GM19099 (cell line): ENCODE measurements around the gene MYCL.

Source experiments
- POLR2A ChIP-seq: IDR thresholded peaks from 3 replicates; pipeline ENCODE4 v1.6.1; 2011; ENCODE audit warnings: low read depth; ENCODE audit not compliant: insufficient read length; ENCODE audit errors: extremely low read depth

Gene MYCL

GRCh38 chr1:39901714-39902459 lies at the start of gene MYCL:
MYCL (minus strand) TSS chr1:39901917; CDS start chr1:39901434, 483 bp downstream.
- peak; percentile 50 for TF ChIP-seq POLR2A

- no peak for TF ChIP-seq POLR2A
Observed at GRCh38 chr1:39949891-39950290, 48.2 kb upstream of the MYCL start.

- TF ChIP-seq POLR2A = no peak
Observed at GRCh38 chr1:39947260-39947659, 45.5 kb upstream of the MYCL start.

- no peak for TF ChIP-seq POLR2A
Observed at GRCh38 chr1:39946216-39946615, 44.5 kb upstream of the MYCL start.

GRCh38 chr1:39944410-39945112 lies 42.8 kb upstream of the MYCL start:
- no peak for TF ChIP-seq POLR2A

- TF ChIP-seq POLR2A = no peak
Observed at GRCh38 chr1:39943471-39944290, 42.0 kb upstream of the MYCL start.

GRCh38 chr1:39940980-39941871 lies 39.5 kb upstream of the MYCL start:
- no peak for TF ChIP-seq POLR2A

GRCh38 chr1:39940253-39940652 lies 38.5 kb upstream of the MYCL start:
- no peak for TF ChIP-seq POLR2A

- no peak for TF ChIP-seq POLR2A
Observed at GRCh38 chr1:39938856-39939255, 37.1 kb upstream of the MYCL start.

- TF ChIP-seq POLR2A = no peak
Observed at GRCh38 chr1:39936724-39937491, 35.2 kb upstream of the MYCL start.

- TF ChIP-seq POLR2A = no peak
Observed at GRCh38 chr1:39933956-39934941, 32.5 kb upstream of the MYCL start.

- TF ChIP-seq POLR2A = no peak
Observed at GRCh38 chr1:39928809-39929587, 27.3 kb upstream of the MYCL start.
